CD4-positive, alpha-beta T cell treated with Interleukin-4 for 4 hours (primary cell): ENCODE results near the gene KLHL17.
"Not testable (repeated sequence)": the region's sequence is repeated elsewhere in the genome, so short reads cannot be mapped to it uniquely, and the experiment has no call there.

Source experiments
- DNase-seq: peaks from one replicate; pipeline ENCODE4 v3.0.0-alpha.2; 2020

The KLHL17 gene

GRCh38 chr1:982765-983436 lies 22.5 kb downstream of the KLHL17 start:
- DNase-seq: no peak

- DNase-seq: peak; percentile 40
These were observed 23.6 kb downstream of the KLHL17 start for GRCh38 chr1:983798-984475.

- DNase-seq: no peak
These were observed 24.1 kb downstream of the KLHL17 start for GRCh38 chr1:984476-984814.

- DNase-seq: no peak
These were observed 24.7 kb downstream of the KLHL17 start for GRCh38 chr1:985126-985525.

- DNase-seq: not testable (repeated sequence)
These were observed 27.7 kb downstream of the KLHL17 start for GRCh38 chr1:988061-988460.

- DNase-seq: not testable (repeated sequence)
These were observed 30.9 kb downstream of the KLHL17 start for GRCh38 chr1:991275-991674.

- DNase-seq: no peak
These were observed 31.5 kb downstream of the KLHL17 start for GRCh38 chr1:991895-992294.

- no peak for DNase-seq
These were observed 32.0 kb downstream of the KLHL17 start for GRCh38 chr1:992362-992761.

GRCh38 chr1:993379-993995 lies 33.1 kb downstream of the KLHL17 start:
- no peak for DNase-seq

GRCh38 chr1:994546-994945 lies 34.2 kb downstream of the KLHL17 start:
- not testable (repeated sequence) for DNase-seq

- no peak for DNase-seq
These were observed 35.6 kb downstream of the KLHL17 start for GRCh38 chr1:995665-996633.

- DNase-seq: no peak
These were observed 36.7 kb downstream of the KLHL17 start for GRCh38 chr1:996851-997712.

- no peak for DNase-seq
These were observed 37.3 kb downstream of the KLHL17 start for GRCh38 chr1:997713-997992.

GRCh38 chr1:997993-998744 lies 37.8 kb downstream of the KLHL17 start:
- DNase-seq: no peak

GRCh38 chr1:998745-998994 lies 38.3 kb downstream of the KLHL17 start:
- DNase-seq: no peak

GRCh38 chr1:998995-999724 lies 38.8 kb downstream of the KLHL17 start:
- DNase-seq: no peak

GRCh38 chr1:999725-1000356 lies 39.5 kb downstream of the KLHL17 start, which contains the start of gene HES4:
TSS of gene HES4 (minus strand) at chr1:1000097. CDS start at chr1:999973, 124 bp downstream.
- peak; percentile 32 for DNase-seq

- peak; percentile 48 for DNase-seq
These were observed 40.1 kb downstream of the KLHL17 start for GRCh38 chr1:1000357-1001056.

- no peak for DNase-seq
These were observed 40.8 kb downstream of the KLHL17 start for GRCh38 chr1:1001057-1001783.
